HCT116 (cell line): ENCODE results near the gene CAMKMT. TPM values are rescaled to one million over a fixed set of nuclear protein-coding genes. Genes with fewer than 3 reads are reported as not detected.

Experiments
- ATAC-seq: fragments of 200-7000 bp; cut with Tn5 transposase; 2 replicates; pipeline ENCODE4 v1.9.1; 2020; ENCODE audit warnings: mild to moderate bottlenecking, moderate library complexity
- BruUV-seq: library from RNA; stranded (reverse); fragments of 400-500 nt; replicated peaks from 2 replicates; lab custom pipeline; 2021; lab: Mats Ljungman, UMichigan
- CTCF ChIA-PET: fragments of 300-600 bp; sonication (Branson Sonifier 250); formaldehyde crosslinking; loops from one replicate; lab custom pipeline; 2021; ENCODE audit warnings: antibody characterized with exemption; lab: Charles Lee
- POLR2A ChIA-PET: fragments of 300-600, 350-600 bp; sonication (Branson Sonifier 250); formaldehyde crosslinking; loops from one replicate; lab custom pipeline; 2021; ENCODE audit warnings: antibody characterized with exemption; lab: Charles Lee
- RAD21 ChIA-PET, 2 experiments: fragments of 300-600 bp; sonication (Branson Sonifier 250); formaldehyde crosslinking; loops; one replicate each; lab custom pipeline; 2023; ENCODE audit warnings: low total read pairs in 2 of 2; ENCODE audit not compliant: uncharacterized antibody in 2 of 2, unreplicated experiment in 2 of 2, low non-redundant PET in 1 of 2; lab: Charles Lee
- DNase-seq: peaks from one replicate; pipeline ENCODE4 v3.0.0-alpha.2; 2010; ENCODE audit warnings: low read depth, low spot score
- H2AFZ ChIP-seq: fragments of 200-600 bp; shearing (Covaris generic), sonication (generic); 2 replicates; pipeline ENCODE4 v1.6.1; 2017; ENCODE audit warnings: low read depth, mixed run types, mixed read lengths, antibody characterized with exemption, low read length; ENCODE audit not compliant: poor library complexity, severe bottlenecking
- H3K27ac ChIP-seq: 2 replicates; pipeline ENCODE4 v1.5.1; 2012; ENCODE audit warnings: low read depth, low read length
- H3K27me3 ChIP-seq: fragments of 200-600 bp; sonication (generic); 2 replicates; pipeline ENCODE4 v1.6.1; 2016; ENCODE audit warnings: mixed run types, low read length, mixed read lengths; ENCODE audit not compliant: insufficient read depth
- H3K36me3 ChIP-seq, 2 experiments: fragments of 200-500 bp in 1 of 2; fragments of 200-600 bp in 1 of 2; sonication (Bioruptor generic) in 1 of 2; sonication (generic) in 1 of 2; 2 replicates each; pipeline versions ENCODE4 v1.5.1 to v1.6.1; 2014 to 2016; ENCODE audit warnings: low read length in 2 of 2, inconsistent platforms in 1 of 2, mixed read lengths in 1 of 2, mixed run types in 1 of 2; ENCODE audit not compliant: insufficient read depth in 2 of 2, control insufficient read depth in 1 of 2
- H3K4me1 ChIP-seq, 2 experiments: fragments of 200-600 bp in 1 of 2; sonication (generic) in 1 of 2; 2 replicates each; pipeline versions ENCODE4 v1.5.1 to v1.6.1; 2012 to 2017; ENCODE audit warnings: low read length in 2 of 2, inconsistent platforms in 1 of 2, mild to moderate bottlenecking in 1 of 2, mixed read lengths in 1 of 2, mixed run types in 1 of 2, moderate library complexity in 1 of 2; ENCODE audit not compliant: insufficient read depth in 2 of 2, control insufficient read depth in 1 of 2
- H3K4me2 ChIP-seq: fragments of 200-600 bp; sonication (generic); 2 replicates; pipeline ENCODE4 v1.6.1; 2017; ENCODE audit warnings: mixed run types, low read length, mixed read lengths
- H3K4me3 ChIP-seq, 2 experiments: fragments of 200-600 bp in 1 of 2; sonication (generic) in 1 of 2; replicated peaks in 1 of 2; 2 replicates each; pipeline ENCODE4 v1.5.1; 2011 to 2016; ENCODE audit warnings: low read length in 2 of 2, control low read depth in 1 of 2, low read depth in 1 of 2, mild to moderate bottlenecking in 1 of 2, mixed read lengths in 1 of 2, mixed run types in 1 of 2
- H3K79me2 ChIP-seq: fragments of 200-600 bp; sonication (generic); 2 replicates; pipeline ENCODE4 v1.6.1; 2017; ENCODE audit warnings: mild to moderate bottlenecking, mixed run types, low read length, moderate library complexity, mixed read lengths; ENCODE audit not compliant: insufficient read depth
- H3K9ac ChIP-seq: fragments of 200-600 bp; sonication (generic); 2 replicates; pipeline ENCODE4 v1.6.1; 2016; ENCODE audit warnings: low read length, mixed read lengths
- H3K9me2 ChIP-seq: fragments of 200-600 bp; sonication (generic), shearing (Covaris generic); 2 replicates; pipeline ENCODE4 v1.6.1; 2017; ENCODE audit warnings: mixed run types, mild to moderate bottlenecking, moderate library complexity; ENCODE audit not compliant: insufficient read depth
- H3K9me3 ChIP-seq, 2 experiments: fragments of 200-500 bp in 1 of 2; fragments of 200-600 bp in 1 of 2; sonication (Bioruptor generic) in 1 of 2; sonication (generic) in 1 of 2; 2 replicates each; pipeline ENCODE4 v1.6.1; 2014 to 2017; ENCODE audit warnings: low read length in 2 of 2, mixed read lengths in 2 of 2, inconsistent platforms in 1 of 2, low read depth in 1 of 2, mild to moderate bottlenecking in 1 of 2, mixed run types in 1 of 2, moderate library complexity in 1 of 2; ENCODE audit not compliant: control insufficient read depth in 1 of 2, insufficient read depth in 1 of 2
- H4K20me1 ChIP-seq: fragments of 200-600 bp; sonication (generic), shearing (Covaris generic); 2 replicates; pipeline ENCODE4 v1.6.1; 2017; ENCODE audit warnings: mixed run types, mild to moderate bottlenecking, moderate library complexity; ENCODE audit not compliant: insufficient read depth
- EZH2phosphoT487 ChIP-seq: fragments of 200-600 bp; IDR thresholded peaks from 2 replicates; pipeline ENCODE4 v1.6.1; 2018; ENCODE audit warnings: antibody characterized with exemption, borderline replicate concordance
- POLR2A ChIP-seq: IDR thresholded peaks from 2 replicates; pipeline ENCODE4 v1.7.0; 2011; ENCODE audit warnings: borderline replicate concordance; ENCODE audit not compliant: insufficient read depth, insufficient read length; ENCODE audit errors: extremely low read depth
- intact Hi-C: fragments of 100-400 bp; cut with micrococcal nuclease; formaldehyde crosslinking; loops from 2 replicates; pipeline ENCODE4 v1.10.0; 2022
- total RNA-seq: library from RNA; stranded (reverse); gene quantifications from one replicate; pipeline ENCODE4 v1.2.1, GENCODE V29; 2021; ENCODE audit not compliant: unreplicated experiment
- TF ChIP-seq, protein P1 (sequence below): IDR thresholded peaks from 2 replicates; pipeline ENCODE4 v1.6.1; 2012; ENCODE audit warnings: low read depth

CAMKMT gene
- total RNA-seq, 1 experiment from 2014 or later, result 10.6 TPM

DNA sequence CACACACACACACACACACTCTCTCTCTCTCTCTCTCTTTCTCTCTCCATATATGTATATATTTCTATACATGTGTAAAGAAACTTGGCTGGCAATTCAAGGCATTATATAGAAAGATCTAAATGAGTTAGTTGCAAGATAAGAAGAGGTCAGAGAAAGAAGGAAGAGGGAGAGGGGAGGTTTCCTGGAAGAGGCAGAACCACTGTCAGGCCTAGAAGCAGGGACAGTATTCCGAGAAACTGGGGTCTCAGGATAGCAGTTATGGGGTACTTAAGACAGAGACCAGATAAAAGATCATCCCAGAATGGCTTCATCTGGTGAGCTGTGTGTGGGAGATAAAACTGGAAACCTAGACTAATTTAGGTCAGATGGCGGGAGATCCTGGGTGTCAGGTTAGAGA, 180.8 kb downstream of the CAMKMT start:
- TF ChIP-seq EZH2phosphoT487, result no peak
- intact Hi-C loops, result no loop called here
- no peak for DNase-seq

DNA sequence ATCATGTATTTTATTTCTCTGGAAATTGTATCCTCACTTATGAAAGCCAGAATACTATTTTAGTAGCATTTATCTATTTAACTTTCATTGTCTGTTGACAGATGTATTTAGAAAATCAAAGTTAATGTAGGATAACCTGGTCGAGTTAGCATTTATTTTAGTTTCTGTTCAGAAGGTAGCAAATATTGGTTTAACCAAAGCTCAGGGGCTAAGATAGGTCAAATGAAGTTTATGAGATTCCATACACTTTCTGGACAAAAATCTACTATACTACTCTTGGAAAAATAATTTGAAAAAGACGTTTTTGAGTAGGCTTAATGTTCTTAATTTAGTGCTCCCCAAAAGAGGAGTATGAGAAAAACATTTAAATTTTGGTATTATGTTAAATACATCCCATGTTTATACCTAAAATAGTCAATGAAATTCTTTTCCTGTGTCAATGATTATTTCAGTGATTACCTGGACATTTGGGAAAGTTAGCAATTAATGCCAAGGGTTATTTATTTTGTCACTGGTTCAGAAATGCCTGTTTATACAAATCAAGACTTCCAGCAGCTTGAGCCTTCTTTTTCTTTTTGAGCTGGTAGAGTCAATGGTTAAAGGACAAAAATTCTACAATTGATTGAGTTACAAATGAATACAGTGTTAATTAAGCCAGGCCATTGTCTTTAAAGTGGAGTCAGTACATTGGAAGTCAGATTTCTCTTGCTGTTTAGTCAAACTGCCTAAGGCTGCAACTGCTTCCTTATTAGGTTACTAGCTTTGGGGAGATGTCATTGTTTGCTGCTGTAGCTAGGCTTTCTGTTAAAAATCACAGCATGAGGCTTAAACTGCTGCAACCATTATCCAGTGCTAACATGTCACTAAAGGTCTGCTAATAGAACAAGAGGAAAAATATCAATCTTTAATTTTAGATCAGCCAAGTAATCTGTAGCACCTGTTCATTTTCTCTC, 182.3 kb downstream of the CAMKMT start:
- no peaks in the 10 kb centered on the region for H4K20me1 ChIP-seq
- no peak overlapping the region for H2AFZ ChIP-seq
- H3K4me1 ChIP-seq, result peaks cover 7 to 8% of the 10 kb centered on the region in 2 experiments
- H3K27me3 ChIP-seq, result no peaks in the 10 kb centered on the region
- POLR2A ChIA-PET, result no interaction called here
- no peaks in the 10 kb centered on the region for H3K9me3 ChIP-seq
- H3K9ac ChIP-seq, result no peak overlapping the region
- intact Hi-C loops, result no loop called here
- RAD21 ChIA-PET, result no interaction called here
- BruUV-seq, result no TSS peak
- no peak overlapping the region for H3K4me2 ChIP-seq
- no peak for DNase-seq
- no peak overlapping the region for H3K27ac ChIP-seq
- CTCF ChIA-PET, result interaction anchor here (0.7 to 1.2 kb wide), 2 partner anchors 16 to 65 kb away, joined by 3 read pairs; no protein-coding TSS in a partner anchor
- H3K36me3 ChIP-seq, result no peaks in the 10 kb centered on the region
- no peak for ATAC-seq
- no peaks in the 10 kb centered on the region for H3K9me2 ChIP-seq
- TF ChIP-seq, protein P1, sequence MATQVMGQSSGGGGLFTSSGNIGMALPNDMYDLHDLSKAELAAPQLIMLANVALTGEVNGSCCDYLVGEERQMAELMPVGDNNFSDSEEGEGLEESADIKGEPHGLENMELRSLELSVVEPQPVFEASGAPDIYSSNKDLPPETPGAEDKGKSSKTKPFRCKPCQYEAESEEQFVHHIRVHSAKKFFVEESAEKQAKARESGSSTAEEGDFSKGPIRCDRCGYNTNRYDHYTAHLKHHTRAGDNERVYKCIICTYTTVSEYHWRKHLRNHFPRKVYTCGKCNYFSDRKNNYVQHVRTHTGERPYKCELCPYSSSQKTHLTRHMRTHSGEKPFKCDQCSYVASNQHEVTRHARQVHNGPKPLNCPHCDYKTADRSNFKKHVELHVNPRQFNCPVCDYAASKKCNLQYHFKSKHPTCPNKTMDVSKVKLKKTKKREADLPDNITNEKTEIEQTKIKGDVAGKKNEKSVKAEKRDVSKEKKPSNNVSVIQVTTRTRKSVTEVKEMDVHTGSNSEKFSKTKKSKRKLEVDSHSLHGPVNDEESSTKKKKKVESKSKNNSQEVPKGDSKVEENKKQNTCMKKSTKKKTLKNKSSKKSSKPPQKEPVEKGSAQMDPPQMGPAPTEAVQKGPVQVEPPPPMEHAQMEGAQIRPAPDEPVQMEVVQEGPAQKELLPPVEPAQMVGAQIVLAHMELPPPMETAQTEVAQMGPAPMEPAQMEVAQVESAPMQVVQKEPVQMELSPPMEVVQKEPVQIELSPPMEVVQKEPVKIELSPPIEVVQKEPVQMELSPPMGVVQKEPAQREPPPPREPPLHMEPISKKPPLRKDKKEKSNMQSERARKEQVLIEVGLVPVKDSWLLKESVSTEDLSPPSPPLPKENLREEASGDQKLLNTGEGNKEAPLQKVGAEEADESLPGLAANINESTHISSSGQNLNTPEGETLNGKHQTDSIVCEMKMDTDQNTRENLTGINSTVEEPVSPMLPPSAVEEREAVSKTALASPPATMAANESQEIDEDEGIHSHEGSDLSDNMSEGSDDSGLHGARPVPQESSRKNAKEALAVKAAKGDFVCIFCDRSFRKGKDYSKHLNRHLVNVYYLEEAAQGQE, result no peak
- TF ChIP-seq POLR2A, result no peak
- TF ChIP-seq, all 23 proteins: peak for 0
- H3K4me3 ChIP-seq, result no peak overlapping the region
- H3K79me2 ChIP-seq, result no peaks in the 10 kb centered on the region

More for the DNA sequence above, 180.8 kb downstream of the CAMKMT start:
- CTCF ChIA-PET, result interaction anchor here (1.3 kb wide), 1 partner anchor 19 kb away, joined by 3 read pairs; no protein-coding TSS in a partner anchor
- Histone ChIP-seq H3K4me3 (no peak overlapping the region), H3K27ac (no peak overlapping the region), H3K4me1 (no peaks in the 10 kb centered on the region), H3K27me3 (no peaks in the 10 kb centered on the region), H3K9me3 (no peaks in the 10 kb centered on the region), H3K9ac (no peak overlapping the region), H3K9me2 (no peaks in the 10 kb centered on the region), H4K20me1 (no peaks in the 10 kb centered on the region), H3K4me2 (no peak overlapping the region), H2AFZ (no peak overlapping the region), H3K79me2 (no peaks in the 10 kb centered on the region), H3K36me3 (no peaks in the 10 kb centered on the region)
- RAD21 ChIA-PET, result no interaction called here
- POLR2A ChIA-PET, result no interaction called here
- no peak for ATAC-seq
- BruUV-seq, result no TSS peak
